ENCODE data around the gene MRPS6. TPM values are rescaled to one million over a fixed set of nuclear protein-coding genes. Genes with fewer than 3 reads are reported as not detected.

Gene MRPS6
- total RNA-seq, 1 experiment from 2014 or later: 115 TPM

GRCh38 chr21:34088752-34089151 lies 15.4 kb downstream of the MRPS6 start:
- Histone ChIP-seq H3K4me1 (ENCODE audit: insufficient read depth, low read length, poor library complexity, severe bottlenecking) (peaks cover 12% of the 10 kb centered on the region), H3K27me3 (replicated peaks; ENCODE audit: insufficient read depth, low read depth, low read length, poor library complexity) (no peaks in the 10 kb centered on the region), H3K4me3 (ENCODE audit: low read depth, low read length, poor library complexity, severe bottlenecking) (no peak overlapping the region), H3K36me3 (ENCODE audit: insufficient read depth, low read length, poor library complexity, severe bottlenecking) (no peaks in the 10 kb centered on the region), H3K27ac (ENCODE audit: low read depth, low read length, poor library complexity, severe bottlenecking) (no peak overlapping the region), H3K9me3 (ENCODE audit: low read depth, low read length, poor library complexity, severe bottlenecking) (no peaks in the 10 kb centered on the region)
- DNase-seq (ENCODE audit: low spot score): no peak
- CTCF ChIA-PET: no interaction called here
- intact Hi-C loops (cut with micrococcal nuclease; ENCODE audit: unreplicated experiment): no loop called here
- BruUV-seq (replicated peaks): no TSS peak
- POLR2A ChIA-PET (ENCODE audit: low non-redundant PET): no interaction called here
- TF ChIP-seq, protein P1, sequence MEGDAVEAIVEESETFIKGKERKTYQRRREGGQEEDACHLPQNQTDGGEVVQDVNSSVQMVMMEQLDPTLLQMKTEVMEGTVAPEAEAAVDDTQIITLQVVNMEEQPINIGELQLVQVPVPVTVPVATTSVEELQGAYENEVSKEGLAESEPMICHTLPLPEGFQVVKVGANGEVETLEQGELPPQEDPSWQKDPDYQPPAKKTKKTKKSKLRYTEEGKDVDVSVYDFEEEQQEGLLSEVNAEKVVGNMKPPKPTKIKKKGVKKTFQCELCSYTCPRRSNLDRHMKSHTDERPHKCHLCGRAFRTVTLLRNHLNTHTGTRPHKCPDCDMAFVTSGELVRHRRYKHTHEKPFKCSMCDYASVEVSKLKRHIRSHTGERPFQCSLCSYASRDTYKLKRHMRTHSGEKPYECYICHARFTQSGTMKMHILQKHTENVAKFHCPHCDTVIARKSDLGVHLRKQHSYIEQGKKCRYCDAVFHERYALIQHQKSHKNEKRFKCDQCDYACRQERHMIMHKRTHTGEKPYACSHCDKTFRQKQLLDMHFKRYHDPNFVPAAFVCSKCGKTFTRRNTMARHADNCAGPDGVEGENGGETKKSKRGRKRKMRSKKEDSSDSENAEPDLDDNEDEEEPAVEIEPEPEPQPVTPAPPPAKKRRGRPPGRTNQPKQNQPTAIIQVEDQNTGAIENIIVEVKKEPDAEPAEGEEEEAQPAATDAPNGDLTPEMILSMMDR (conservative IDR thresholded peaks at IDR 0.05; ENCODE audit: low read depth, low read length): no peak
- TF ChIP-seq EZH2 (IDR thresholded peaks at IDR 0.05; ENCODE audit: borderline replicate concordance, low read depth, low read length, poor library complexity, severe bottlenecking): no peak

DNA sequence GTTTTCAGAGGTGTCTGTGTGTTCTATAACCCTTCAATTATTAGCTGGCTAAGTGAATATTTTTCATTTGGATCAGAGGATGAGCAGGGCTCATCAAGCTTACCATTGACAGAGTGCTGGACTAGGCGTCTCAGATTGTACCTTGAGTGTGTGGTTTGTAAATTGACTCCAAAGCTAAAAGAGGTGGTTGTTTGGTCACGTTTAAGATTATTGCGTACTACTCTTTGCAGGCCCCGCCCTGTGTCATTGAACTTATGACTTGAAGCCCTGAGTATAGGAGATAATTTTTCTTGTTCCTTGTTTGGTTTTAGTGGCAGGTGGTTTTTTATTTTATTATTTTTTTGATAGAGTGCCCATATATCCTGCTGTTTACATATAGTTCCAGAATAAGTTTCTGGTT lies 17.7 kb downstream of the MRPS6 start:
- ChIA-PET POLR2A (ENCODE audit: low non-redundant PET) (no interaction called here), CTCF (no interaction called here)
- H3K27ac ChIP-seq (ENCODE audit: low read depth, low read length, poor library complexity, severe bottlenecking): no peak overlapping the region
- DNase-seq (ENCODE audit: low spot score): no peak
- BruUV-seq (replicated peaks): no TSS peak
- peaks cover 7% of the 10 kb centered on the region for H3K36me3 ChIP-seq (ENCODE audit: insufficient read depth, low read length, poor library complexity, severe bottlenecking)
- H3K4me3 ChIP-seq (ENCODE audit: low read depth, low read length, poor library complexity, severe bottlenecking): no peak overlapping the region
- TF ChIP-seq, protein P1 (conservative IDR thresholded peaks at IDR 0.05; ENCODE audit: low read depth, low read length): no peak
- no peak for TF ChIP-seq EZH2 (IDR thresholded peaks at IDR 0.05; ENCODE audit: borderline replicate concordance, low read depth, low read length, poor library complexity, severe bottlenecking)
- H3K4me1 ChIP-seq (ENCODE audit: insufficient read depth, low read length, poor library complexity, severe bottlenecking): peaks cover 12% of the 10 kb centered on the region
- intact Hi-C loops (cut with micrococcal nuclease; ENCODE audit: unreplicated experiment): no loop called here
- H3K9me3 ChIP-seq (ENCODE audit: low read depth, low read length, poor library complexity, severe bottlenecking): no peaks in the 10 kb centered on the region
- no peaks in the 10 kb centered on the region for H3K27me3 ChIP-seq (replicated peaks; ENCODE audit: insufficient read depth, low read depth, low read length, poor library complexity)

- Histone ChIP-seq H3K27me3 (replicated peaks; ENCODE audit: insufficient read depth, low read depth, low read length, poor library complexity) (no peaks in the 10 kb centered on the region), H3K4me1 (ENCODE audit: insufficient read depth, low read length, poor library complexity, severe bottlenecking) (peaks cover 12% of the 10 kb centered on the region), H3K36me3 (ENCODE audit: insufficient read depth, low read length, poor library complexity, severe bottlenecking) (peaks cover 13% of the 10 kb centered on the region), H3K4me3 (ENCODE audit: low read depth, low read length, poor library complexity, severe bottlenecking) (no peak overlapping the region), H3K27ac (ENCODE audit: low read depth, low read length, poor library complexity, severe bottlenecking) (no peak overlapping the region), H3K9me3 (ENCODE audit: low read depth, low read length, poor library complexity, severe bottlenecking) (no peaks in the 10 kb centered on the region)
- peak; percentile 30 for DNase-seq (ENCODE audit: low spot score)
- BruUV-seq (replicated peaks): no TSS peak
- ChIA-PET POLR2A (ENCODE audit: low non-redundant PET) (no interaction called here), CTCF (no interaction called here)
- TF ChIP-seq, protein P1 (conservative IDR thresholded peaks at IDR 0.05; ENCODE audit: low read depth, low read length): peak; percentile 57
- no peak for TF ChIP-seq EZH2 (IDR thresholded peaks at IDR 0.05; ENCODE audit: borderline replicate concordance, low read depth, low read length, poor library complexity, severe bottlenecking)
- intact Hi-C loops (cut with micrococcal nuclease; ENCODE audit: unreplicated experiment): no loop called here
These were observed 18.2 kb downstream of the MRPS6 start for GRCh38 chr21:34091607-34092006.
